ENCODE measurements around the gene MTTP.
A peak's percentile ranks its signal among the peaks of the same experiment; 100 is the strongest.

Gene MTTP

GRCh38 chr4:99591757-99592156 is 17.1 kb downstream of the MTTP start:
- FAIRE-seq (no peak), DNase-seq (ENCODE audit: insufficient read length, low spot score) (no peak)

GRCh38 chr4:99593781-99594641 is 19.4 kb downstream of the MTTP start:
- no peak for DNase-seq (ENCODE audit: insufficient read length, low spot score)
- FAIRE-seq, result no peak

- DNase-seq (ENCODE audit: insufficient read length, low spot score) (no peak), FAIRE-seq (peak; percentile 35)
Observed at GRCh38 chr4:99594818-99595217, 20.2 kb downstream of the MTTP start.

- FAIRE-seq (no peak), DNase-seq (ENCODE audit: insufficient read length, low spot score) (no peak)
Observed at GRCh38 chr4:99606716-99607115, 32.1 kb downstream of the MTTP start.

DNA sequence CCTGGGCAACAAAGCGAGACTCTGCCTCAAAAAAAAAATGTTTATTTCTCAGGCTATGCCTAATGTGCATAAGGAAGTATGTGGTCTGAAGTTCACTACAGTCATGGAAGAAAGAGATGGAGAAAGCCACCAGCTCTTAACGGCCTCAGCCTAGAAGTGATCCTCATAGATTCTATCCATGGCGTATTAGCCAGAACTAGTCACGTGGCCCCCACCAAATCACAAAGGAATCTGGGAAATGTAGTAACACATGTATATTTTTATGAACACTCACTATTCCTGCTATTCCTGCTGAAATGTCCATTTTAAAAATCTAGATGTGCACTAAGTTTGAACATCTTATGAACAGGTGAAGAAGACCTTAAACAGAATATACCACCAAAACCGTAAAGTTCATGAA is 33.8 kb downstream of the MTTP start:
- FAIRE-seq (no peak), DNase-seq (ENCODE audit: insufficient read length, low spot score) (no peak)

DNA sequence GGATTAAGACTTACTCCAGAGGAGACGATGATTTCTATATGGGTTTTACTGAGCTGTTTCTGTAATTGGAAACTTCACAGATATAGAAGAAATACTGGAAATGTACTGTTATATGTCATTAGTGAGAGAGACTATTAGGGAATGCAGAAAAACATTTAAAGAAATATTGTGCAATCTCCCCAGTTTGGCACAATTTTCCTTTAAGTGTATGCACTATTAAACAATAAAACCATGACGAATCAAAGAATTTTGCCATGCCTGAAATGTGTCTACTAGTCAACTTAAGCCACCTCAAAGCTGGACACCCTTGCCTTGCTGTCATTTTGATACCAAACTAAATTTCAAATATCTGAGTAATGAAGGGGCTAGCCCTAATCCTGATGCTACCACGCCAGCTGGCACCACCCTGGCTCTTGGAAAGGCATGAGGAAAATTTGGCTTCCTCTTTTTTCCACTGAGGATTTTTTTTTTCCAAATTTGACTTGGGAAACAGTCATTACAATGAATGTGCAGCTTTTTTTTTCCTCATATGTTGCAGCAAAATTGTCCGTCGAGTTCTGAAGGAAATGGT is 36.1 kb downstream of the MTTP start:
- no peak for FAIRE-seq
- DNase-seq (ENCODE audit: insufficient read length, low spot score), result no peak

DNA sequence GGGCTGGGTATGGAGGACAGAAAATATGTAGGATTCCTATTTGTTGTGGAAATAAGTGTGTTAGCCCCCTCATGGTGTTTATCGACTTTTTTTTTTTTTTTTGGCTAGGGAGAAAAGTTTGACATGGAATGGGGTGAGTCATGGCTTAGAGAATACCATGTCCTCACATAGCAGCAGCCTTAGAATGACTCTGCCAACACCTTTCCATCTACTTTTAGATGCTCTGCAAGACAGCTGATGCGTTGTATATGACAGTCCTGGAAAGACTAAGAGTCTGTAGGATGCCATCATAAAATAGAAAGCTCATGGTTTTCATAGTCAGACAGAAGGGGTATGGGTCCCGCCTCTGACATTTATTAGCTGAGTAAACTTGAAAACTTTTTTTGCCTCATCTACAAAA is 37.7 kb downstream of the MTTP start:
- DNase-seq (ENCODE audit: insufficient read length, low spot score), result no peak
- no peak for FAIRE-seq

- FAIRE-seq, result no peak
- DNase-seq (ENCODE audit: insufficient read length, low spot score), result no peak
Observed at GRCh38 chr4:99612704-99613103, 38.1 kb downstream of the MTTP start.

GRCh38 chr4:99614491-99614890 is 39.9 kb downstream of the MTTP start:
- no peak for FAIRE-seq
- no peak for DNase-seq (ENCODE audit: insufficient read length, low spot score)

DNA sequence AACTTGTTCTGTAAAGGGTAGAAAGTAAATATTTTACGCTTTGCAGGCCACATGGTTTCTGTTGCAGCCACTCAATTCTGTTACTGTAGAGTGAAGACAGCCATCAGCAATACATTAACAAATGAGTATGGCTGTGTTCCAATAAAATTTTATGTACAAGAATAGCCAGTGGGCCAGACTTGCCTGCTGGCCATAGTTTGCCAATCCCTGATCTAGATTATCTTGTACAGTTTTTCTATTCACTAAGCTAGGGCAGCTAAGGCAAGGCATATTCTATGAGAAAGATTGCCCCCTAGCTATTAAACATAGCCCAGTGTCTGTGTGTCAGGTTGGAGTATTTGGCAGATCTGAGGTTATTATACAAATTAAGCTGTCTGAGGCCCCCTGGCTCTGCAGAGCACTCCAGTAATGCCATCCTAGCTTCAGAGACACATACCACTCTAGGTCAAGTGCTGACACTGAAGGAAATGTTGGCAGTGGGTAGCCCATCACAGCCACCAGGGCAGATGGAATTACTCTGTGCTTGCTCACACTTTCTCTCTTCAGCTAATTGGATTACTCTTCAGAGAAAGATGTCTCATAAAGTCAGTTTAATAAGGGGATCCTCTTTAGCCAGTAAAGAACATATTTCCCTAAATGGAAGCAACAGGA is 40.7 kb downstream of the MTTP start:
- FAIRE-seq (no peak), DNase-seq (ENCODE audit: insufficient read length, low spot score) (no peak)

DNA sequence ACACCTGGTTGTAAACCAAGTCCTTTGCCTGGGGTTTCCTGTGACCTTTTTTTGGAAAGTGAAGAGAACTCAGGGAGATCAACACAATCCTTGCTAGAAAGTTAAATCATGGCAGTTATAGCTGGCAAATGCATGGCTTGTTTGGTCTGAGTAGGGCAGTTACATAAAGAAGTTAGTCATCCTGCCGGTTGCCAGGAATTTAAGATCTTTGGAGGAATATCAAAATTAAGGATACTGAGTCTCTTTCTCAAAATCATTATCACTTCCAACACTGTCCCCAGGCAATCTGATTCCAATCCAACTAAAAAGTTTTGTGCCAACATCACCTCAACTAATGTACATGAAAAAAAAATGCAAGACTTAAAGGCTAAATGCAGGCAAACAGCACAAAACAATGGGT is 42.8 kb downstream of the MTTP start:
- FAIRE-seq (no peak), DNase-seq (ENCODE audit: insufficient read length, low spot score) (no peak)

- DNase-seq (ENCODE audit: insufficient read length, low spot score), result no peak
- FAIRE-seq, result no peak
Observed at GRCh38 chr4:99622341-99622740, 47.7 kb downstream of the MTTP start.

DNA sequence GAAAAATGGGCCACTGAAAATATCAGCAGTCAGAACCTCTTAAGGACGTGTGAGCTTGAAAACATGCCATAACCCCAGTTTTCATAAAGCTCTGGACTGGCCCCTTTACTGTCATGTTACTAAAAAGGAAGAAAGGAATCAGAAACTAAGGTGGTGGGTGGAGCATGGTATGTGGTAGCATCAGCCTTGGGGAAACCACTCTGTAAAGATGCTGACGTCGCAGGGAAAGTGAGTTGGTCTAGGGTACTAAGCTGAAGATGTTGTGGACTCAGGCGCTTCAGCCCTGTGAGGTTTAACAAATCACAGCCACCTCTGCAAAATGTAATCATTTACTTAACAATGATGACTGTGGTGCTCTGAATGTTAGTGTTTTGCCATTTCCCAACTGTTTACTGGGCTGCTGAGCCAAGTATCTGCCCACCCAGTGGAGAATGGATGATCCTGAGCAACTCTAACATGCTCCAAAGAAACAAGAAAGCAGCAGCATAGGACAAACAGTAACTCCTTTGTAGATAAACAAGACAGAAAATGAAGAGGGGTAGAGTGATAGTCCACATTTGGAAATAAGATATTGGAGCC is 49.6 kb downstream of the MTTP start:
- no peak for FAIRE-seq

GRCh38 chr4:99625369-99625768 is 50.7 kb downstream of the MTTP start:
- FAIRE-seq (peak; percentile 39), DNase-seq (ENCODE audit: insufficient read length, low spot score) (no peak)

More for the DNA sequence above, 49.6 kb downstream of the MTTP start:
- no peak for DNase-seq (ENCODE audit: insufficient read length, low spot score)

DNA sequence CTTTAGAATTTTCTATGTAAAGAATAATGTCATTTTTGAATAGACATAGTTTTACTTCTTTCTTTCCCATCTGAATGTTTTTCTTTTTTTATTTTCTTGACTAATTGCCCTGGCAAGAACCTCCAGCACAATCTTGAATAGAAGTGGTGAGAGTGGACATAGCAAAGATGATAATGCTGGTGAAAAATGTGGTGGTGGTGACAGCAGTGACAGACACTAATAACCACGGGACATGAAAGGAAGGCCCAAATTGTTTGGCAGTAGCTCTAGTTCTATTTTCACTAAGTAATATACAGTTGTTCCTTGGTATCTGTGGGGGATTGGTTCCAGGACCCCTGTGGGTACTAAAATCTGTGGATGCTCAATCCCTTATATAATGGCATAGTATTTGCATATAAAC is 53.4 kb downstream of the MTTP start:
- DNase-seq (ENCODE audit: insufficient read length, low spot score) (no peak), FAIRE-seq (no peak)

DNA sequence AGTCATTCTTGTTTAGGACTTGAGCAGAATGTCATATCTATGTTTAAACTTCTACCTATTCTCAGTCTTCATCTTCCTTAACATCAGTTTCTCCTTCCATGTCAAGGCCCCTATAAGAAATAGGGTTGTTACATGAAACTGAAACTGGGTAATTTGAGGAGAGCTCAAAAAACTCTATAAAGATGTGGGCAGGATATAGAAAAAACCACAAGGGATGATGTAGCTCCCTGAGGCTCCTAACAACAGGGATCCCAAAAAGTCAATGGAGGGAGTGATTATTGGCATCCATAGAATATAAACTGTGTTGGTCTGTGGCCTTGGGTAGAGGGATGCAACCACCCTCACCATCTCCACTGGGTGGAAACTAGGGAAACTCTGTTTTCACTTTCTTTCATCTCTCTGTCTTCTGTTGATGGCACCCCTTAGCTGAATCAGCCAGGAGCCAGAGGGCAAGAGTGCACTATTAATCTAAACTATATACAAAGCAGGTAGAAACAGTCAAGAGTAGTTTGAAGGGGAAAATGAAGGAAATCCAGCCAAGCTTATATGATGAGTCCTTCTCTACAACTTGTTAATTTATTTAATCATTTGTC is 55.4 kb downstream of the MTTP start:
- FAIRE-seq, result peak; percentile 59

DNA sequence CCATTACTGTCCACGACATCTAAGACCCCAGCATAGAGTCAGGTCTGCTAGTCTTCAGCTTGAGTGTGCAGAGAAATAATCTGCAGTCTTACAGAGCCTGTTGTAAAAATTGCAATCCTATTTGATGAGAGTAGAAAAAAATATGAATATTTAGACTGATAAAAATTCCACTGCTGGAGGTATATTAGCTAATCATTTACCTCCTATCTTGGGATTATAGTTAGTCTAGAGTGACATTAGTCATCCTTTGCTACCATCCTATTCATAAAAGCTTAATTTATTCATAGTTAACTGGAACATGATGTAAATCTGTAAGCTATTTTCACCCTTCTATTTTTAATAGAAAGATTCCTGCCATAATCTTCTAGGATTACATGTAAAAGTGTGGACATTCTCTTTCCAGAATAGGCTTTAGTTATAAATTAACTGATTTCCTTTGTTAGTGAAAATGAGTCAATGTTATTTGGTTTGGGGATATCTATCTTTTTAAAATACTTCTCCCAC is 56.3 kb downstream of the MTTP start:
- FAIRE-seq (no peak), DNase-seq (ENCODE audit: insufficient read length, low spot score) (no peak)

More for the DNA sequence above, 55.4 kb downstream of the MTTP start:
- no peak for DNase-seq (ENCODE audit: insufficient read length, low spot score)

GRCh38 chr4:99633772-99634171 is 59.1 kb downstream of the MTTP start:
- no peak for FAIRE-seq

DNA sequence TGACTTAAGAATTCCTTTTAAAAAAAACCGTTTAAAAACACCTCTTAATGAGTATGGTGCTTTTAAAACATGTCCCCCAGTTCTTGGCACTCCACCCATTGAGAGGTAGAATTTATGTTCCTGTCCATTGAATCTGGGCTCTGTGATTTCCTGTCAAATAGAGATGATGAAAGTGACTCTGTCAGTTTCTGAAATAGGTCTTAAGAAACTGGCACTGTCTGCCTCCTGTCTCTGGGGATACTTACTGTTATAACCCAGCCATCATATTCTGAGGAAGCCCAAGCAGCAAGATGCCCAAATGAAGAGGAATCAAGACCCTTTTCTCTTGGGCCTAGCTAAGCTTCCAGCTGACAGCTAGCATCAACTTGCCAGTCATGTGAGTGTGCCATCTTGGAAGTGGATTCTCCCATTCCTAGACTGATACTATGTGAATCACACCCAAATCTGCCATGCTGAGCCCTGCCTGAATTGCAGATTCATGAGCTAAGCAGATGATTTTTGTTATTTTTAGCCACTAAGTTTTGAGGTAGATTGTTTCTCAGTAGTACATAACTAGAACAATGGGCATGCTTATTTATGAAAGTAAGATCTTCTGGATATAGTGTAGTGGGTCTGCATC is 60.2 kb downstream of the MTTP start:
- no peak for DNase-seq (ENCODE audit: insufficient read length, low spot score)
- FAIRE-seq, result no peak

More at GRCh38 chr4:99633772-99634171, 59.1 kb downstream of the MTTP start:
- DNase-seq (ENCODE audit: insufficient read length, low spot score), result no peak

DNA sequence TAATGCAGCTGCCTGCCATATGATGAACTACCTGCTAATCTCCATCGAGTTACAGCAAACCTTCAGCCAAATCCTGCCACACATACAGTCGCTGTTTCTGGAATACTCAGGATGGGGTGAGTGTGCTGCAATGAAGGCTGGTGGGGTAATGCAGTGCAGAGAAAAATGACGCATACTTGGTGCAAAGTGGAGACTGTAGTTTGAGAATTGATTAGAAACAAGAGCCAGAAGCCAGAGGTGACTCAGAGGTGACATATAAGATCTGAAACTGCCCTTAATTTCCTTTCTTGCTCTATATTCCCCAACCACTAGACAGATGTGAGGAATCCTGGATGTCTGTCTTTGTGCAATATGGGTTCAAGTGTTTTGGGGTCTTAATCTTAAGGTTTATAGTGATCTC is 61.0 kb downstream of the MTTP start:
- FAIRE-seq (peak; percentile 35), DNase-seq (ENCODE audit: insufficient read length, low spot score) (no peak)
